ENCODE data around the gene CLIP1.
A peak's percentile ranks its signal among the peaks of the same experiment; 100 is the strongest.
"Not testable (repeated sequence)": the region's sequence is repeated elsewhere in the genome, so short reads cannot be mapped to it uniquely, and the experiment has no call there.

CLIP1 gene

GRCh38 chr12:122309564-122310121 lies 112.8 kb downstream of the CLIP1 start:
- no peak for DNase-seq

- no peak for DNase-seq
These were observed 113.7 kb downstream of the CLIP1 start for GRCh38 chr12:122308811-122309210.

GRCh38 chr12:122306407-122306806 lies 116.1 kb downstream of the CLIP1 start:
- no peak for DNase-seq

GRCh38 chr12:122304924-122305323 lies 117.5 kb downstream of the CLIP1 start:
- no peak for DNase-seq

GRCh38 chr12:122303068-122303467 lies 119.4 kb downstream of the CLIP1 start:
- DNase-seq = no peak

GRCh38 chr12:122298071-122298748 lies 124.3 kb downstream of the CLIP1 start:
- DNase-seq = no peak

GRCh38 chr12:122297494-122297893 lies 125.0 kb downstream of the CLIP1 start:
- no peak for DNase-seq

GRCh38 chr12:122295877-122296276 lies 126.6 kb downstream of the CLIP1 start:
- DNase-seq = no peak

GRCh38 chr12:122293081-122293480 lies 129.4 kb downstream of the CLIP1 start:
- DNase-seq = no peak

GRCh38 chr12:122291431-122291830 lies 131.0 kb downstream of the CLIP1 start:
- no peak for DNase-seq

- DNase-seq = no peak
These were observed 138.8 kb downstream of the CLIP1 start for GRCh38 chr12:122283680-122284079.

GRCh38 chr12:122282061-122282460 lies 140.4 kb downstream of the CLIP1 start:
- no peak for DNase-seq

GRCh38 chr12:122276242-122276641 lies 146.2 kb downstream of the CLIP1 start:
- no peak for DNase-seq

- DNase-seq = no peak
These were observed 147.0 kb downstream of the CLIP1 start for GRCh38 chr12:122275459-122275858.

- DNase-seq = peak; percentile 86 to 89 (median 88)
These were observed 156.1 kb downstream of the CLIP1 start, which contains the start of gene VPS33A for GRCh38 chr12:122266230-122266901. Gene VPS33A (minus strand): TSS chr12:122266494. CDS start chr12:122266408, 86 bp downstream.

GRCh38 chr12:122265886-122266229 lies 156.6 kb downstream of the CLIP1 start:
- peak in 2 of 4 experiments; percentile 55 to 68 for DNase-seq

GRCh38 chr12:122265476-122265875 lies 157.0 kb downstream of the CLIP1 start:
- DNase-seq = no peak

- DNase-seq = not testable (repeated sequence)
These were observed 161.7 kb downstream of the CLIP1 start for GRCh38 chr12:122260735-122261134.

GRCh38 chr12:122258939-122259338 lies 163.5 kb downstream of the CLIP1 start:
- not testable (repeated sequence) for DNase-seq

GRCh38 chr12:122258462-122258861 lies 164.0 kb downstream of the CLIP1 start:
- not testable (repeated sequence) for DNase-seq

GRCh38 chr12:122250536-122250935 lies 171.9 kb downstream of the CLIP1 start:
- DNase-seq = no peak

GRCh38 chr12:122250047-122250446 lies 172.4 kb downstream of the CLIP1 start:
- DNase-seq = no peak

- no peak for DNase-seq
These were observed 176.9 kb downstream of the CLIP1 start for GRCh38 chr12:122245553-122245952.

Measured in activated naive CD4-positive, alpha-beta T cell (primary cell).